CD4-positive, alpha-beta T cell (primary cell): ENCODE results near the gene MET. TPM values are rescaled to one million over a fixed set of nuclear protein-coding genes. Genes with fewer than 3 reads are reported as not detected.

ENCODE experiments used
- ATAC-seq: fragments of 200-7000 bp; cut with Tn5 transposase; one replicate; pipeline ENCODE4 v1.10.0; 2022; ENCODE audit warnings: mild to moderate bottlenecking; ENCODE audit not compliant: poor library complexity
- CTCF ChIA-PET: fragments of 350-600 bp; sonication (Branson Sonifier 250); formaldehyde crosslinking; loops from one replicate; lab custom pipeline; 2021; ENCODE audit warnings: antibody characterized with exemption, inconsistent platforms; lab: Charles Lee
- POLR2A ChIA-PET: fragments of 350-600 bp; sonication (Branson Sonifier 250); formaldehyde crosslinking; loops from one replicate; lab custom pipeline; 2021; ENCODE audit warnings: antibody characterized with exemption, inconsistent platforms; lab: Charles Lee
- DNase-seq, 14 experiments: peaks; one replicate each; pipeline ENCODE4 v3.0.0-alpha.2; 2013 to 2020; ENCODE audit warnings: mixed read lengths in 2 of 14
- H3K27ac ChIP-seq, 2 donors: one replicate each; pipeline versions ENCODE4 v1.5.1 to v1.7.0; 2013; ENCODE audit warnings: low read length in 2 of 2, low read depth in 1 of 2, mild to moderate bottlenecking in 1 of 2
- H3K27me3 ChIP-seq, 2 experiments: 1 replicate in 1 of 2; 2 replicates in 1 of 2; pipeline versions ENCODE4 v1.6.1 to v1.7.0; 2013; ENCODE audit warnings: low read length in 2 of 2, control low read depth in 1 of 2, mild to moderate bottlenecking in 1 of 2, moderate library complexity in 1 of 2; ENCODE audit not compliant: insufficient read depth in 2 of 2, control insufficient read depth in 1 of 2
- H3K36me3 ChIP-seq: one replicate; pipeline ENCODE4 v1.6.1; 2013; ENCODE audit warnings: low read length, control low read depth; ENCODE audit not compliant: insufficient read depth
- H3K4me1 ChIP-seq: one replicate; pipeline ENCODE4 v1.6.1; 2013; ENCODE audit warnings: low read length, control low read depth; ENCODE audit not compliant: insufficient read depth
- H3K4me3 ChIP-seq: one replicate; pipeline ENCODE4 v1.5.1; 2013; ENCODE audit warnings: mild to moderate bottlenecking, low read length, moderate library complexity
- H3K9me3 ChIP-seq, 2 experiments: 1 replicate in 1 of 2; 2 replicates in 1 of 2; pipeline versions ENCODE4 v1.6.1 to v1.7.0; 2013; ENCODE audit warnings: low read length in 2 of 2, mild to moderate bottlenecking in 2 of 2, control low read depth in 1 of 2, moderate library complexity in 1 of 2; ENCODE audit not compliant: control insufficient read depth in 1 of 2, insufficient read depth in 1 of 2
- H3K27ac Mint-ChIP-seq: one replicate; pipeline ENCODE4 v1.8.0; 2020; ENCODE audit warnings: mixed read lengths
- H3K27me3 Mint-ChIP-seq: one replicate; pipeline ENCODE4 v1.8.0; 2021; ENCODE audit warnings: mixed read lengths
- H3K36me3 Mint-ChIP-seq: one replicate; pipeline ENCODE4 v1.8.0; 2021; ENCODE audit warnings: low read depth, mixed read lengths
- H3K4me1 Mint-ChIP-seq: one replicate; pipeline ENCODE4 v1.8.0; 2021; ENCODE audit warnings: low read depth, mixed read lengths
- H3K4me3 Mint-ChIP-seq: one replicate; pipeline ENCODE4 v1.8.0; 2020; ENCODE audit warnings: mild to moderate bottlenecking, mixed read lengths
- H3K9me3 Mint-ChIP-seq: one replicate; pipeline ENCODE4 v1.8.0; 2020; ENCODE audit warnings: mixed read lengths
- CTCF ChIP-seq: fragments of 200-600 bp; IDR thresholded peaks from one replicate; pipeline ENCODE4 v1.8.0; 2022; ENCODE audit warnings: antibody characterized with exemption, mild to moderate bottlenecking
- intact Hi-C, 2 experiments: fragments of 100-400 bp; cut with DNase I in 1 of 2; cut with micrococcal nuclease in 1 of 2; formaldehyde crosslinking; loops; one replicate each; pipeline versions ENCODE4 v1.15.1 to v1.9.0; 2023 to 2025; cut with DNase I, micrococcal nuclease
- total RNA-seq, 174 experiments: library from RNA in 2 of 174; stranded (reverse) in 2 of 174; gene quantifications; one replicate each; pipeline ENCODE4 v1.2.3 and lab custom pipeline; 2021 to 2026

MET gene
- total RNA-seq, 2 experiments from 2014 or later = 0.14 TPM; not detected in 1

GRCh38 chr7:116705419-116705818 lies 33.4 kb downstream of the MET start:
- ATAC-seq = no peak
- no peaks in the 10 kb centered on the region for H3K27me3 ChIP-seq
- Mint-ChIP-seq H3K9me3 (no peaks in the 10 kb centered on the region), H3K27ac (no peak overlapping the region), H3K4me1 (no peaks in the 10 kb centered on the region), H3K4me3 (no peak overlapping the region), H3K36me3 (no peaks in the 10 kb centered on the region), H3K27me3 (peaks cover 29% of the 10 kb centered on the region)
- ChIA-PET POLR2A (no interaction called here), CTCF (no interaction called here)
- no peak for DNase-seq
- H3K27ac ChIP-seq = no peak overlapping the region
- no peak overlapping the region for H3K4me3 ChIP-seq
- no peaks in the 10 kb centered on the region for H3K9me3 ChIP-seq
- H3K36me3 ChIP-seq = no peaks in the 10 kb centered on the region
- intact Hi-C loops = no loop called here
- H3K4me1 ChIP-seq = no peaks in the 10 kb centered on the region
- no peak for TF ChIP-seq CTCF

GRCh38 chr7:116706668-116707126 lies 34.7 kb downstream of the MET start:
- no peak overlapping the region for H3K4me3 Mint-ChIP-seq
- ATAC-seq (no peak), DNase-seq (no peak)
- TF ChIP-seq CTCF = no peak
- no peaks in the 10 kb centered on the region for H3K9me3 ChIP-seq
- H3K4me1 Mint-ChIP-seq = no peaks in the 10 kb centered on the region
- H3K36me3 Mint-ChIP-seq = no peaks in the 10 kb centered on the region
- no peak overlapping the region for H3K27ac ChIP-seq
- no peaks in the 10 kb centered on the region for H3K36me3 ChIP-seq
- no peaks in the 10 kb centered on the region for H3K27me3 ChIP-seq
- no peaks in the 10 kb centered on the region for H3K4me1 ChIP-seq
- ChIA-PET CTCF (no interaction called here), POLR2A (no interaction called here)
- H3K27me3 Mint-ChIP-seq = peaks cover 26% of the 10 kb centered on the region
- no peaks in the 10 kb centered on the region for H3K9me3 Mint-ChIP-seq
- no peak overlapping the region for H3K4me3 ChIP-seq
- H3K27ac Mint-ChIP-seq = no peak overlapping the region
- intact Hi-C loops = no loop called here

GRCh38 chr7:116707289-116707688 lies 35.3 kb downstream of the MET start:
- DNase-seq (no peak), ATAC-seq (no peak)
- POLR2A ChIA-PET = no interaction called here
- CTCF ChIA-PET = no interaction called here
- H3K4me1 ChIP-seq = no peaks in the 10 kb centered on the region
- H3K9me3 Mint-ChIP-seq = no peaks in the 10 kb centered on the region
- H3K4me1 Mint-ChIP-seq = no peaks in the 10 kb centered on the region
- no peak overlapping the region for H3K27ac ChIP-seq
- H3K27ac Mint-ChIP-seq = no peak overlapping the region
- no peak overlapping the region for H3K4me3 ChIP-seq
- H3K27me3 Mint-ChIP-seq = peaks cover 28% of the 10 kb centered on the region
- no peaks in the 10 kb centered on the region for H3K9me3 ChIP-seq
- no peak for TF ChIP-seq CTCF
- no peaks in the 10 kb centered on the region for H3K27me3 ChIP-seq
- no peak overlapping the region for H3K4me3 Mint-ChIP-seq
- no peaks in the 10 kb centered on the region for H3K36me3 ChIP-seq
- H3K36me3 Mint-ChIP-seq = no peaks in the 10 kb centered on the region
- intact Hi-C loops = no loop called here
